Measurements from ENCODE around the gene HOXC11.

Gene HOXC11

GRCh38 chr12:53980104-53980801, 7.3 kb downstream of the HOXC11 start:
- Mint-ChIP-seq H3K4me1 (ENCODE audit: low read depth) (peaks cover 15% of the 10 kb centered on the region), H3K4me3 (no peak overlapping the region), H3K36me3 (ENCODE audit: low read depth) (peaks cover 5% of the 10 kb centered on the region), H3K27me3 (peaks cover 97% of the 10 kb centered on the region), H3K9me3 (no peaks in the 10 kb centered on the region), H3K27ac (no peak overlapping the region)

- H3K4me1 Mint-ChIP-seq (ENCODE audit: low read depth), result peaks cover 13% of the 10 kb centered on the region
- peaks cover 96% of the 10 kb centered on the region for H3K27me3 Mint-ChIP-seq
- peaks cover under 1% of the 10 kb centered on the region for H3K36me3 Mint-ChIP-seq (ENCODE audit: low read depth)
- H3K9me3 Mint-ChIP-seq, result no peaks in the 10 kb centered on the region
- no peak overlapping the region for H3K4me3 Mint-ChIP-seq
- H3K27ac Mint-ChIP-seq, result no peak overlapping the region
Observed at GRCh38 chr12:53980802-53981496, 8.0 kb downstream of the HOXC11 start.

- no peaks in the 10 kb centered on the region for H3K9me3 Mint-ChIP-seq
- peaks cover 95% of the 10 kb centered on the region for H3K27me3 Mint-ChIP-seq
- H3K4me3 Mint-ChIP-seq, result no peak overlapping the region
- H3K36me3 Mint-ChIP-seq (ENCODE audit: low read depth), result no peaks in the 10 kb centered on the region
- peaks cover 19% of the 10 kb centered on the region for H3K4me1 Mint-ChIP-seq (ENCODE audit: low read depth)
- H3K27ac Mint-ChIP-seq, result no peak overlapping the region
Observed at GRCh38 chr12:53981634-53982565, 9.0 kb downstream of the HOXC11 start.

GRCh38 chr12:53982648-53983567, 10.0 kb downstream of the HOXC11 start:
- H3K4me1 Mint-ChIP-seq (ENCODE audit: low read depth), result peaks cover 19% of the 10 kb centered on the region
- no peak overlapping the region for H3K4me3 Mint-ChIP-seq
- H3K9me3 Mint-ChIP-seq, result no peaks in the 10 kb centered on the region
- no peaks in the 10 kb centered on the region for H3K36me3 Mint-ChIP-seq (ENCODE audit: low read depth)
- H3K27me3 Mint-ChIP-seq, result peaks cover 95% of the 10 kb centered on the region
- H3K27ac Mint-ChIP-seq, result peak overlapping the region; percentile 31

GRCh38 chr12:53983568-53983949, 10.6 kb downstream of the HOXC11 start:
- H3K4me1 Mint-ChIP-seq (ENCODE audit: low read depth), result peaks cover 19% of the 10 kb centered on the region
- no peak overlapping the region for H3K4me3 Mint-ChIP-seq
- H3K27me3 Mint-ChIP-seq, result peaks cover 95% of the 10 kb centered on the region
- H3K36me3 Mint-ChIP-seq (ENCODE audit: low read depth), result no peaks in the 10 kb centered on the region
- H3K27ac Mint-ChIP-seq, result peak overlapping the region; percentile 31
- H3K9me3 Mint-ChIP-seq, result no peaks in the 10 kb centered on the region

GRCh38 chr12:53983950-53984572, 11.1 kb downstream of the HOXC11 start:
- Mint-ChIP-seq H3K27me3 (peaks cover 95% of the 10 kb centered on the region), H3K4me1 (ENCODE audit: low read depth) (peaks cover 22% of the 10 kb centered on the region), H3K27ac (no peak overlapping the region), H3K9me3 (no peaks in the 10 kb centered on the region), H3K36me3 (ENCODE audit: low read depth) (no peaks in the 10 kb centered on the region), H3K4me3 (no peak overlapping the region)

- H3K27me3 Mint-ChIP-seq, result peaks cover 95% of the 10 kb centered on the region
- H3K4me3 Mint-ChIP-seq, result peak within 1 kb of the TSS; percentile 13
- H3K27ac Mint-ChIP-seq, result peak within 1 kb of the TSS; percentile 15
- H3K4me1 Mint-ChIP-seq (ENCODE audit: low read depth), result peaks cover 32% of the 10 kb centered on the region
- no peaks in the 10 kb centered on the region for H3K9me3 Mint-ChIP-seq
- H3K36me3 Mint-ChIP-seq (ENCODE audit: low read depth), result no peaks in the 10 kb centered on the region
Observed at GRCh38 chr12:53984901-53985691, 12.2 kb downstream of the HOXC11 start, which contains the start of gene HOXC10. Gene HOXC10 (plus strand): TSS chr12:53985146. CDS start chr12:53985260, 114 bp downstream.

- Mint-ChIP-seq H3K27ac (no peak overlapping the region), H3K9me3 (no peaks in the 10 kb centered on the region), H3K4me3 (no peak overlapping the region), H3K36me3 (ENCODE audit: low read depth) (no peaks in the 10 kb centered on the region), H3K4me1 (ENCODE audit: low read depth) (peaks cover 33% of the 10 kb centered on the region), H3K27me3 (peaks cover 95% of the 10 kb centered on the region)
Observed at GRCh38 chr12:53985692-53985993, 12.7 kb downstream of the HOXC11 start.

GRCh38 chr12:53985994-53986685, 13.2 kb downstream of the HOXC11 start:
- no peaks in the 10 kb centered on the region for H3K36me3 Mint-ChIP-seq (ENCODE audit: low read depth)
- peaks cover 33% of the 10 kb centered on the region for H3K4me1 Mint-ChIP-seq (ENCODE audit: low read depth)
- no peaks in the 10 kb centered on the region for H3K9me3 Mint-ChIP-seq
- H3K27me3 Mint-ChIP-seq, result peaks cover 95% of the 10 kb centered on the region
- H3K27ac Mint-ChIP-seq, result no peak overlapping the region
- H3K4me3 Mint-ChIP-seq, result no peak overlapping the region

- peaks cover 95% of the 10 kb centered on the region for H3K27me3 Mint-ChIP-seq
- no peaks in the 10 kb centered on the region for H3K9me3 Mint-ChIP-seq
- H3K36me3 Mint-ChIP-seq (ENCODE audit: low read depth), result no peaks in the 10 kb centered on the region
- no peak overlapping the region for H3K4me3 Mint-ChIP-seq
- H3K27ac Mint-ChIP-seq, result no peak overlapping the region
- peaks cover 33% of the 10 kb centered on the region for H3K4me1 Mint-ChIP-seq (ENCODE audit: low read depth)
Observed at GRCh38 chr12:53986686-53987483, 14.0 kb downstream of the HOXC11 start.

GRCh38 chr12:53987787-53988230, 14.9 kb downstream of the HOXC11 start:
- peaks cover 93% of the 10 kb centered on the region for H3K27me3 Mint-ChIP-seq
- no peak overlapping the region for H3K27ac Mint-ChIP-seq
- no peaks in the 10 kb centered on the region for H3K36me3 Mint-ChIP-seq (ENCODE audit: low read depth)
- no peak overlapping the region for H3K4me3 Mint-ChIP-seq
- peaks cover 33% of the 10 kb centered on the region for H3K4me1 Mint-ChIP-seq (ENCODE audit: low read depth)
- no peaks in the 10 kb centered on the region for H3K9me3 Mint-ChIP-seq

- no peak overlapping the region for H3K27ac Mint-ChIP-seq
- no peaks in the 10 kb centered on the region for H3K36me3 Mint-ChIP-seq (ENCODE audit: low read depth)
- H3K4me3 Mint-ChIP-seq, result no peak overlapping the region
- H3K27me3 Mint-ChIP-seq, result peaks cover 93% of the 10 kb centered on the region
- peaks cover 33% of the 10 kb centered on the region for H3K4me1 Mint-ChIP-seq (ENCODE audit: low read depth)
- H3K9me3 Mint-ChIP-seq, result no peaks in the 10 kb centered on the region
Observed at GRCh38 chr12:53988541-53989226, 15.8 kb downstream of the HOXC11 start.

All from stimulated activated naive CD8-positive, alpha-beta T cell treated with anti-CD3 and anti-CD28 coated beads, Interleukin-15, Interleukin-2, amounts not matched to agents 100 ng/mL and 50 ng/mL, for 24 hours (primary cell).